Pancreas (tissue), 10 donors: ENCODE results near the gene PRDM16. TPM values are rescaled to one million over a fixed set of nuclear protein-coding genes. Genes with fewer than 3 reads are reported as not detected.

Experiments
- ATAC-seq, 4 donors: fragments of 200-7000 bp; cut with Tn5 transposase; one replicate each; pipeline versions ENCODE4 v1.8.0 to v1.9.1; 2020; ENCODE audit warnings: mild to moderate bottlenecking in 4 of 4, moderate library complexity in 4 of 4
- DNase-seq, 6 donors: peaks; one replicate each; pipeline ENCODE4 v3.0.0-alpha.2; 2020
- FAIRE-seq: peaks from 2 replicates; lab custom pipeline; 2012; peaks lifted over from hg19 to GRCh38; lab: Jason Lieb, UNC
- H3K27ac ChIP-seq, 4 donors: fragments of 200-600 bp; sonication (generic); 1 replicate in 3 of 4; 2 replicates in 1 of 4; pipeline versions ENCODE4 v1.5.0 to v1.8.0; 2020
- H3K27me3 ChIP-seq, 4 donors: fragments of 200-600 bp; one replicate each; pipeline ENCODE4 v1.8.0; 2021
- H3K36me3 ChIP-seq, 3 donors: fragments of 200-600 bp; sonication (generic) in 1 of 3; one replicate each; pipeline versions ENCODE4 v1.5.0 to v1.8.0; 2020 to 2021
- H3K4me1 ChIP-seq, 3 donors: fragments of 200-600 bp; one replicate each; pipeline ENCODE4 v1.8.0; 2021
- H3K4me3 ChIP-seq, 4 donors: fragments of 200-600 bp; sonication (generic) in 2 of 4; one replicate each; pipeline versions ENCODE4 v1.5.0 to v1.8.0; 2020 to 2021
- H3K9me3 ChIP-seq, 4 donors: fragments of 200-600 bp; one replicate each; pipeline ENCODE4 v1.8.0; 2021
- WGBS, 2 donors: extraction: QIAGEN DNeasy Blood & Tissue Kit; methylation state at CpG; one replicate each; pipeline ENCODE4 v1.1.7; 2013; 5-methylcytosine and 5-hydroxymethylcytosine counted together
- intact Hi-C, 3 donors: fragments of 100-400 bp; cut with DNase I; formaldehyde crosslinking; loops; one replicate each; pipeline versions ENCODE4 v1.11.1 to v1.14.2; 2022
- polyA plus RNA-seq, 2 donors: library from polyadenylated mRNA; stranded (reverse); fragments of 200-250 nt; gene quantifications; one replicate each; pipeline ENCODE4 v1.2.3, GENCODE V29; 2013
- total RNA-seq, 6 donors: library from RNA; stranded (reverse); fragmentation: NEBNext Ultra II Directional in 4 of 6; extraction: Animal tissue kit (Norgen Biotek cat#: 25700) in 4 of 6; gene quantifications; one replicate each; pipeline versions ENCODE4 v1.2.1 to v1.2.4, GENCODE V29; 2021 to 2023
- TF ChIP-seq, protein P1 (sequence below), 4 donors: fragments of 200-600 bp; sonication (generic) in 3 of 4; IDR thresholded peaks; one replicate each; pipeline versions ENCODE4 v1.5.0 to v1.8.0; 2021; ENCODE audit warnings: antibody characterized with exemption in 4 of 4
- donor health status: healthy with polysubstance abuse.
- donor health status: DM: no; HTN: no; CAD: no; lungs with moderate emphysema.
- donor health status: DM: no; HTN: no; CAD: no.
- donor health status: control.
- donor health status: control.
- donor health status: Bipolar disorder and iron deficiency.
- donor health status: DM: yes; HTN: yes; CAD: no.
- donor health status: DM: no; HTN: no; CAD: no.
- donor health status: DM: no; HTN: no; CAD: no.
- donor health status: DM: yes; HTN: yes; CAD: no.

The PRDM16 gene
- total and polyA plus RNA-seq, 8 donors: 6.6 to 19.2 (median 14.9) TPM

DNA sequence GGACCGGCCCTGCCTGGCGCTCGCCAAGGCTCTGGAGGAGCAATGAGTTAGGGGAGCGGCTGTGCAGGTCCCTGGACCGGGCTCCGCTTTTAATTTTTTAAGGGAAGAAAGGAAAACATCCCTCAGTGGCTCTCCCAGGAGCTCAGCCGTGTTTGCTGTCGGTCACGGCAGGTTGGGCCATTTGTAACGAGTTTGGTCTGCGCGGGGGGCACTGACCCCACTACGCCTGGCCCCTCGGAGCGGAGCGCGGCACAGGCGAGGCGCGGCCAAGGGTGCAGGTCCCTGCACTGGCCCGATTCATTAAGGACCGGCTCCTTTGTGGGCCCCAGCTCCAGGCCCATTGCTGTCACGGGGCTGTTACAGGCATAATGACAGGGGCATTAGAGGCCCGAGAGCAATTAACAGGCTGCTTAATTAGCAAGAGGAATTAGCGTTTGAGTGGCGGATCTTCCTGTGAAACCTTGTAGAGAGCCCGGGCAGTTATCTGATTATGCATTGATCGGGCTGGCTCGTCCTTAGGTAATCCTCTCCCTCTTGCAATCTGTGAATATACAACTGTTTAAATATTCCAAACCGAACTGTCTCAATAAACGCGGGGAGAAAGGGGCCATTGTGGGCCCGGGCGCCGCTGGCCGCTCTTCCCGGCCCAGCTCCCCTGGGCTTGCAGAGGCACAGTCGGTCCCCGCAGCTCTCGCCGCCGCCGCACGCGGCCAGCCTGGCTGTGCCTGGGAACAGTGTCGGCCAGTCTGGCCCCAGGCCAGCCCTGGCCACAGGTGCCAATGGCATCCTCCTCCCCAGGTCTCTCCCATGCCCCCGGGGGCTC, 56.8 kb downstream of the PRDM16 start:
- no peaks in the 10 kb centered on the region for H3K36me3 ChIP-seq
- peak overlapping the region in 1 of 4 donors; percentile 11 for H3K27ac ChIP-seq
- peaks cover 22 to 28% (median 27%) of the 10 kb centered on the region in 3 donors for H3K4me1 ChIP-seq
- H3K9me3 ChIP-seq: no peaks in the 10 kb centered on the region
- FAIRE-seq: no peak
- no peaks in the 10 kb centered on the region for H3K27me3 ChIP-seq
- intact Hi-C loops: no loop called here
- peak; percentile 64 to 92 (median 78) for DNase-seq
- 53% methylated on average over 47 of the region's 47 CpGs for WGBS, 2 donors
- TF ChIP-seq, protein P1, sequence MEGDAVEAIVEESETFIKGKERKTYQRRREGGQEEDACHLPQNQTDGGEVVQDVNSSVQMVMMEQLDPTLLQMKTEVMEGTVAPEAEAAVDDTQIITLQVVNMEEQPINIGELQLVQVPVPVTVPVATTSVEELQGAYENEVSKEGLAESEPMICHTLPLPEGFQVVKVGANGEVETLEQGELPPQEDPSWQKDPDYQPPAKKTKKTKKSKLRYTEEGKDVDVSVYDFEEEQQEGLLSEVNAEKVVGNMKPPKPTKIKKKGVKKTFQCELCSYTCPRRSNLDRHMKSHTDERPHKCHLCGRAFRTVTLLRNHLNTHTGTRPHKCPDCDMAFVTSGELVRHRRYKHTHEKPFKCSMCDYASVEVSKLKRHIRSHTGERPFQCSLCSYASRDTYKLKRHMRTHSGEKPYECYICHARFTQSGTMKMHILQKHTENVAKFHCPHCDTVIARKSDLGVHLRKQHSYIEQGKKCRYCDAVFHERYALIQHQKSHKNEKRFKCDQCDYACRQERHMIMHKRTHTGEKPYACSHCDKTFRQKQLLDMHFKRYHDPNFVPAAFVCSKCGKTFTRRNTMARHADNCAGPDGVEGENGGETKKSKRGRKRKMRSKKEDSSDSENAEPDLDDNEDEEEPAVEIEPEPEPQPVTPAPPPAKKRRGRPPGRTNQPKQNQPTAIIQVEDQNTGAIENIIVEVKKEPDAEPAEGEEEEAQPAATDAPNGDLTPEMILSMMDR (IDR thresholded peaks at IDR 0.05): no peak
- H3K4me3 ChIP-seq: no peak overlapping the region
- peak; percentile 79 to 88 (median 84) for ATAC-seq

DNA sequence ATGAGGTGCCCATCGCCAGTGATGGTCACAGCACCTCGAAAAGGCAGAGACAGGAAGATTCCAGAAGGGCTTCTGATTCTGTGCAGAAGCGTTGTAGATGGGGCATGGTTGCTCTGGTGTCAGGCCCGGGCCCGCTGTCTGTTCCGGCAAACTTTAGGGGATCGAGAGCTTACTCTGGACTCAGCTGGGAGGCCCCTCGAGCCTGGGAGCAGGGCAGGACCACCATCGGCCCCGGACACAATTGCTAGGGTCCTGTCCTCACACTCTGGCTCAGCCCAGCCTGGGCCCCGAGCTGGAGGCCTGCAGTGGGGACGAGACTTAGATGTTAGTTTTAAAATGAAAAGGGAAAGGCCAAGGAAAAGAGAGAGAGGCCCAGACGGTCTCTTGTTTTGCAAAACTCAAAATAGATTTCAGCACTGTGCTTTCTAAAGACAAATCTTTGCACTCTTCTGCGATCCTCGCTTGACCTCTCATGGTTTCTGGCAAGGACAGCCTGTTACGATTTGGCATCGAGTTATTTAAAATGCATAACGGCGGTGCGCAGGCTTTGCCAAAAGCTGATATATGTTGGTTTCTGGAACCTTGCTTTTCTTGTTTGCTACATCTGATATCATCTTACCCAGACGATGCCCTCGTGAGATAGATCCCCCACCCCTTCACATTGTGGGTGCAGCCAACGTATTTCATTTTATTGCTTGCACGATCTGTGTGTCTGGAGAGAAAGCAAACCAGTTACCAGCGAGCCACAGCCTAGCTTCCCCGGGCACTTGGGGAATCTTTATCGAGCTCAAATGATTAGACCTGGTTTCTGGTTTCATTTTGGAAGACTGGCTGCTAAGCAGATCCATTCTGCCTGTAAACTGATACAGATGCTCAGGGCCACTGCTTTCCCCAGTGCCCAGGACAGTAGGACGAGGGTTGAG, 58.0 kb downstream of the PRDM16 start:
- FAIRE-seq (no peak), ATAC-seq (peak; percentile 9 to 34 (median 20)), DNase-seq (peak in 1 of 6 donors; percentile 69)
- H3K4me3 ChIP-seq: no peak overlapping the region
- intact Hi-C loops: no loop called here
- TF ChIP-seq, protein P1 (IDR thresholded peaks at IDR 0.05): no peak
- peaks cover 24 to 29% (median 27%) of the 10 kb centered on the region in 3 donors for H3K4me1 ChIP-seq
- 46 to 54% methylated on average over 28 of the region's 28 CpGs for WGBS, 2 donors
- H3K36me3 ChIP-seq: no peaks in the 10 kb centered on the region
- H3K27ac ChIP-seq: peak overlapping the region; percentile 11 to 35 (median 24)
- H3K27me3 ChIP-seq: no peaks in the 10 kb centered on the region
- H3K9me3 ChIP-seq: no peaks in the 10 kb centered on the region

DNA sequence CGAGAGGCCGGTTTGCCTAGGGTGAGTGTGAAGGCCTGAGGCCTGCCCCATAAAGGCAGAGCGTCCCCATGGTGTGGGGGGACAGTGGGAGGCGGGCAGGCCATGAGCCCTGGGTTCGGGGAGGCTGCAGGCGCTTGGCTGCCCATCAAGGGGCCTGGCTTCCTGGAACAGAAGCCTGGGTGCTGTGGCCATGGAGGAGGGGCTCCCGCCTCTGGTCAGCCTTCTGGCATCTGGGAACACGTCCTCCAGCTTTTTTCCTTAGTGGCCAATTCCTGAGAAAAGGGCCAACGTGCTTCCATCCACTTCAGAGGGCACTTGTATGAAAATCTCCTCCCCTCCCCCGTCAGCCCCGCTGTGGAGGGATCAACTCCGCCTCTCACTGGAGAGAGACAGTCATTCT, 58.7 kb downstream of the PRDM16 start:
- intact Hi-C loops: no loop called here
- peak in 1 of 4 donors; percentile 4 for ATAC-seq
- H3K4me3 ChIP-seq: no peak overlapping the region
- TF ChIP-seq, protein P1 (IDR thresholded peaks at IDR 0.05): no peak
- no peak for FAIRE-seq
- H3K4me1 ChIP-seq: peaks cover 27 to 32% (median 31%) of the 10 kb centered on the region in 3 donors
- H3K9me3 ChIP-seq: no peaks in the 10 kb centered on the region
- DNase-seq: no peak
- WGBS, 2 donors: 78 to 87% methylated on average over 12 of the region's 12 CpGs
- no peaks in the 10 kb centered on the region for H3K36me3 ChIP-seq
- no peaks in the 10 kb centered on the region for H3K27me3 ChIP-seq
- H3K27ac ChIP-seq: peak overlapping the region; percentile 11 to 35 (median 24)

DNA sequence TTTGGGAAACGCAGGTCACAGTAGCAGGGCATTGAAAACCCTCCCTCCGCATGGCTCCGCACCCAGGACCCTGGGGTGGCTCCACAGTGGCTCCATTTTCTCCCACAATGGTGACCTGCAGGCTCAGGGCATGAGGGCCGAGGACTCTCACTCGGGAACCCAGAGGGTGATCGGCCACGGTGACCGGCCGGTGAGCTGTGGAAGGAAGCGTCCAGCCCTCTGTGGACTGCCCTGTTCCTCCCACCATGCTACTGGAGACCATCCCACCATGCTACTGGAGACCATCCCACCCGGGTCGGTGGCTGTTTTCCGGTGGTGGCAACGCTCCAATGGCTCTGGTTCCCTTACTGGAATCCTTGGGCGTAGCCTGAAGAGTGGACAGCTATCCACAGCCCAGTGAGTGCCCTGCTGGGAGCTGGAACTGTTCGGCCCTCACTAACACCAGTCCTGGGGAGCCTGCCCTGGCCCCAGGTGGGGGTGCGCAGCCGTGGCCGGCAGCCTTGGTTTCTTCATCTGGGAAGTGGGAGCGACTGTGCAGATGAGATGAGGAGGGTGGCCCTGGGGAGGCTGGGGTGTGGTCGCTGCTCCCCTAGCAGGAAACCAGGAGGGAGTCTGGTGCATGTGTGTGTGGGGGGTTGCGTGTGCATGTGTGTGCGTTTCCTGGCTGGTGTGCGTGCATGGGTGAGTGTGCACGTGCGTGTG, 59.6 kb downstream of the PRDM16 start:
- 93 to 94% methylated on average over 26 of the region's 26 CpGs for WGBS, 2 donors
- Histone ChIP-seq H3K27me3 (no peaks in the 10 kb centered on the region), H3K27ac (no peak overlapping the region), H3K9me3 (no peaks in the 10 kb centered on the region), H3K4me3 (no peak overlapping the region), H3K36me3 (no peaks in the 10 kb centered on the region), H3K4me1 (peaks cover 32 to 40% (median 38%) of the 10 kb centered on the region in 3 donors)
- intact Hi-C loops: no loop called here
- no peak for ATAC-seq
- TF ChIP-seq, protein P1 (IDR thresholded peaks at IDR 0.05): no peak
- DNase-seq: no peak
- no peak for FAIRE-seq
